ENCODE results near the gene SLC5A5.

The SLC5A5 gene

GRCh38 chr19:17854061-17854460 lies 17.7 kb upstream of the SLC5A5 start:
- Histone ChIP-seq H3K4me1 (ENCODE audit: control insufficient read depth, insufficient read depth, low read length) (peaks cover 4% of the 10 kb centered on the region), H3K9me3 (ENCODE audit: control insufficient read depth, low read length) (no peaks in the 10 kb centered on the region), H3K27me3 (replicated peaks; ENCODE audit: control insufficient read depth, insufficient read depth, low read length) (no peaks in the 10 kb centered on the region), H3K9ac (ENCODE audit: low read length) (no peak overlapping the region), H3K36me3 (ENCODE audit: control insufficient read depth, insufficient read depth, low read length, severe bottlenecking) (no peaks in the 10 kb centered on the region), H3K4me3 (ENCODE audit: low read length) (no peak overlapping the region)
- DNase-seq (ENCODE audit: low read depth): no peak

GRCh38 chr19:17855280-17856152 lies 16.2 kb upstream of the SLC5A5 start:
- Histone ChIP-seq H3K9ac (ENCODE audit: low read length) (no peak overlapping the region), H3K27me3 (replicated peaks; ENCODE audit: control insufficient read depth, insufficient read depth, low read length) (no peaks in the 10 kb centered on the region), H3K4me1 (ENCODE audit: control insufficient read depth, insufficient read depth, low read length) (peaks cover 1% of the 10 kb centered on the region), H3K9me3 (ENCODE audit: control insufficient read depth, low read length) (no peaks in the 10 kb centered on the region), H3K4me3 (ENCODE audit: low read length) (no peak overlapping the region), H3K36me3 (ENCODE audit: control insufficient read depth, insufficient read depth, low read length, severe bottlenecking) (no peaks in the 10 kb centered on the region)
- peak; percentile 89 for DNase-seq (ENCODE audit: low read depth)

GRCh38 chr19:17859533-17860330 lies 12.0 kb upstream of the SLC5A5 start, which contains the start of gene RPL18A:
Gene RPL18A, plus strand, starts transcription at chr19:17859910. Its CDS starts 47 bp downstream, at chr19:17859957.
- H3K36me3 ChIP-seq (ENCODE audit: control insufficient read depth, insufficient read depth, low read length, severe bottlenecking): peaks cover 35% of the 10 kb centered on the region
- no peaks in the 10 kb centered on the region for H3K9me3 ChIP-seq (ENCODE audit: control insufficient read depth, low read length)
- DNase-seq (ENCODE audit: low read depth): peak; percentile 100
- peaks cover 17% of the 10 kb centered on the region for H3K4me1 ChIP-seq (ENCODE audit: control insufficient read depth, insufficient read depth, low read length)
- H3K4me3 ChIP-seq (ENCODE audit: low read length): peak within 1 kb of the TSS; percentile 95
- peak within 1 kb of the TSS; percentile 99 for H3K9ac ChIP-seq (ENCODE audit: low read length)
- no peaks in the 10 kb centered on the region for H3K27me3 ChIP-seq (replicated peaks; ENCODE audit: control insufficient read depth, insufficient read depth, low read length)

GRCh38 chr19:17860331-17860992 lies 11.3 kb upstream of the SLC5A5 start:
- Histone ChIP-seq H3K36me3 (ENCODE audit: control insufficient read depth, insufficient read depth, low read length, severe bottlenecking) (peaks cover 42% of the 10 kb centered on the region), H3K27me3 (replicated peaks; ENCODE audit: control insufficient read depth, insufficient read depth, low read length) (no peaks in the 10 kb centered on the region)
- peak; percentile 44 for DNase-seq (ENCODE audit: low read depth)

GRCh38 chr19:17860993-17861360 lies 10.8 kb upstream of the SLC5A5 start:
- DNase-seq (ENCODE audit: low read depth): no peak
- peak overlapping the region; percentile 95 for H3K4me3 ChIP-seq (ENCODE audit: low read length)
- peaks cover 43% of the 10 kb centered on the region for H3K36me3 ChIP-seq (ENCODE audit: control insufficient read depth, insufficient read depth, low read length, severe bottlenecking)
- peak overlapping the region; percentile 99 for H3K9ac ChIP-seq (ENCODE audit: low read length)
- H3K9me3 ChIP-seq (ENCODE audit: control insufficient read depth, low read length): no peaks in the 10 kb centered on the region
- H3K27me3 ChIP-seq (replicated peaks; ENCODE audit: control insufficient read depth, insufficient read depth, low read length): no peaks in the 10 kb centered on the region
- H3K4me1 ChIP-seq (ENCODE audit: control insufficient read depth, insufficient read depth, low read length): peaks cover 17% of the 10 kb centered on the region

More at GRCh38 chr19:17860331-17860992, 11.3 kb upstream of the SLC5A5 start:
- H3K4me1 ChIP-seq (ENCODE audit: control insufficient read depth, insufficient read depth, low read length): peaks cover 17% of the 10 kb centered on the region
- H3K9me3 ChIP-seq (ENCODE audit: control insufficient read depth, low read length): no peaks in the 10 kb centered on the region
- peak overlapping the region; percentile 99 for H3K9ac ChIP-seq (ENCODE audit: low read length)
- peak overlapping the region; percentile 95 for H3K4me3 ChIP-seq (ENCODE audit: low read length)

GRCh38 chr19:17861542-17862402 lies 10.0 kb upstream of the SLC5A5 start:
- Histone ChIP-seq H3K27me3 (replicated peaks; ENCODE audit: control insufficient read depth, insufficient read depth, low read length) (no peaks in the 10 kb centered on the region), H3K4me1 (ENCODE audit: control insufficient read depth, insufficient read depth, low read length) (peaks cover 17% of the 10 kb centered on the region), H3K4me3 (ENCODE audit: low read length) (peak overlapping the region; percentile 95), H3K9ac (ENCODE audit: low read length) (peak overlapping the region; percentile 99), H3K9me3 (ENCODE audit: control insufficient read depth, low read length) (no peaks in the 10 kb centered on the region), H3K36me3 (ENCODE audit: control insufficient read depth, insufficient read depth, low read length, severe bottlenecking) (peaks cover 43% of the 10 kb centered on the region)
- DNase-seq (ENCODE audit: low read depth): no peak

GRCh38 chr19:17862711-17863519 lies 8.8 kb upstream of the SLC5A5 start:
- peaks cover 43% of the 10 kb centered on the region for H3K36me3 ChIP-seq (ENCODE audit: control insufficient read depth, insufficient read depth, low read length, severe bottlenecking)
- no peak overlapping the region for H3K9ac ChIP-seq (ENCODE audit: low read length)
- H3K4me3 ChIP-seq (ENCODE audit: low read length): no peak overlapping the region
- H3K9me3 ChIP-seq (ENCODE audit: control insufficient read depth, low read length): no peaks in the 10 kb centered on the region
- DNase-seq (ENCODE audit: low read depth): no peak
- H3K27me3 ChIP-seq (replicated peaks; ENCODE audit: control insufficient read depth, insufficient read depth, low read length): no peaks in the 10 kb centered on the region
- peaks cover 17% of the 10 kb centered on the region for H3K4me1 ChIP-seq (ENCODE audit: control insufficient read depth, insufficient read depth, low read length)

GRCh38 chr19:17863520-17864182 lies 8.1 kb upstream of the SLC5A5 start:
- H3K36me3 ChIP-seq (ENCODE audit: control insufficient read depth, insufficient read depth, low read length, severe bottlenecking): peaks cover 43% of the 10 kb centered on the region

GRCh38 chr19:17865364-17866311 lies 6.1 kb upstream of the SLC5A5 start:
- peaks cover 10% of the 10 kb centered on the region for H3K27me3 ChIP-seq (replicated peaks; ENCODE audit: control insufficient read depth, insufficient read depth, low read length)
- DNase-seq (ENCODE audit: low read depth): no peak
- H3K9ac ChIP-seq (ENCODE audit: low read length): no peak overlapping the region
- no peaks in the 10 kb centered on the region for H3K9me3 ChIP-seq (ENCODE audit: control insufficient read depth, low read length)
- peaks cover 20% of the 10 kb centered on the region for H3K4me1 ChIP-seq (ENCODE audit: control insufficient read depth, insufficient read depth, low read length)
- no peak overlapping the region for H3K4me3 ChIP-seq (ENCODE audit: low read length)
- H3K36me3 ChIP-seq (ENCODE audit: control insufficient read depth, insufficient read depth, low read length, severe bottlenecking): peaks cover 43% of the 10 kb centered on the region

More at GRCh38 chr19:17863520-17864182, 8.1 kb upstream of the SLC5A5 start:
- Histone ChIP-seq H3K4me1 (ENCODE audit: control insufficient read depth, insufficient read depth, low read length) (peaks cover 17% of the 10 kb centered on the region), H3K9me3 (ENCODE audit: control insufficient read depth, low read length) (no peaks in the 10 kb centered on the region), H3K4me3 (ENCODE audit: low read length) (no peak overlapping the region), H3K27me3 (replicated peaks; ENCODE audit: control insufficient read depth, insufficient read depth, low read length) (no peaks in the 10 kb centered on the region), H3K9ac (ENCODE audit: low read length) (no peak overlapping the region)
- no peak for DNase-seq (ENCODE audit: low read depth)
